Activated T-cell treated with anti-CD3 and anti-CD28 coated beads for 4 hours (primary cell): ENCODE measurements around the gene EGLN3.

ENCODE experiments used
- DNase-seq: peaks from one replicate; pipeline ENCODE4 v3.0.0-alpha.2; 2020

Gene EGLN3

GRCh38 chr14:33909380-33910084 is 41.3 kb downstream of the EGLN3 start:
- no peak for DNase-seq

- no peak for DNase-seq
These were observed 42.2 kb downstream of the EGLN3 start for GRCh38 chr14:33908540-33909223.

- DNase-seq = no peak
These were observed 43.9 kb downstream of the EGLN3 start for GRCh38 chr14:33906968-33907367.

GRCh38 chr14:33904609-33905008 is 46.3 kb downstream of the EGLN3 start:
- no peak for DNase-seq

- DNase-seq = no peak
These were observed 47.5 kb downstream of the EGLN3 start for GRCh38 chr14:33903369-33903768.

GRCh38 chr14:33902363-33902762 is 48.5 kb downstream of the EGLN3 start:
- DNase-seq = no peak

- DNase-seq = no peak
These were observed 49.3 kb downstream of the EGLN3 start for GRCh38 chr14:33901426-33902155.

- DNase-seq = no peak
These were observed 50.2 kb downstream of the EGLN3 start for GRCh38 chr14:33900706-33901105.

GRCh38 chr14:33899723-33900341 is 51.0 kb downstream of the EGLN3 start:
- no peak for DNase-seq

GRCh38 chr14:33897878-33898535 is 52.9 kb downstream of the EGLN3 start:
- DNase-seq = no peak

- no peak for DNase-seq
These were observed 53.5 kb downstream of the EGLN3 start for GRCh38 chr14:33897382-33897781.

GRCh38 chr14:33894339-33894738 is 56.5 kb downstream of the EGLN3 start:
- no peak for DNase-seq

- DNase-seq = no peak
These were observed 59.2 kb downstream of the EGLN3 start for GRCh38 chr14:33891700-33892099.

GRCh38 chr14:33884916-33885315 is 66.0 kb downstream of the EGLN3 start:
- DNase-seq = no peak

- no peak for DNase-seq
These were observed 70.5 kb downstream of the EGLN3 start for GRCh38 chr14:33880330-33880729.

GRCh38 chr14:33879684-33880286 is 71.1 kb downstream of the EGLN3 start:
- DNase-seq = no peak

GRCh38 chr14:33876274-33876673 is 74.6 kb downstream of the EGLN3 start:
- DNase-seq = no peak
